WI38 (cell line): ENCODE results near the gene GALNS.

ENCODE experiments used
- H3K4me3 ChIP-seq: 2 replicates; pipeline ENCODE4 v1.5.1; 2011; ENCODE audit warnings: low read depth, mild to moderate bottlenecking, control low read depth, low read length
- CTCF ChIP-seq: IDR thresholded peaks from 2 replicates; pipeline ENCODE4 v1.5.1; 2012; ENCODE audit warnings: low read depth, mild to moderate bottlenecking, control low read depth, low read length

GALNS gene

DNA sequence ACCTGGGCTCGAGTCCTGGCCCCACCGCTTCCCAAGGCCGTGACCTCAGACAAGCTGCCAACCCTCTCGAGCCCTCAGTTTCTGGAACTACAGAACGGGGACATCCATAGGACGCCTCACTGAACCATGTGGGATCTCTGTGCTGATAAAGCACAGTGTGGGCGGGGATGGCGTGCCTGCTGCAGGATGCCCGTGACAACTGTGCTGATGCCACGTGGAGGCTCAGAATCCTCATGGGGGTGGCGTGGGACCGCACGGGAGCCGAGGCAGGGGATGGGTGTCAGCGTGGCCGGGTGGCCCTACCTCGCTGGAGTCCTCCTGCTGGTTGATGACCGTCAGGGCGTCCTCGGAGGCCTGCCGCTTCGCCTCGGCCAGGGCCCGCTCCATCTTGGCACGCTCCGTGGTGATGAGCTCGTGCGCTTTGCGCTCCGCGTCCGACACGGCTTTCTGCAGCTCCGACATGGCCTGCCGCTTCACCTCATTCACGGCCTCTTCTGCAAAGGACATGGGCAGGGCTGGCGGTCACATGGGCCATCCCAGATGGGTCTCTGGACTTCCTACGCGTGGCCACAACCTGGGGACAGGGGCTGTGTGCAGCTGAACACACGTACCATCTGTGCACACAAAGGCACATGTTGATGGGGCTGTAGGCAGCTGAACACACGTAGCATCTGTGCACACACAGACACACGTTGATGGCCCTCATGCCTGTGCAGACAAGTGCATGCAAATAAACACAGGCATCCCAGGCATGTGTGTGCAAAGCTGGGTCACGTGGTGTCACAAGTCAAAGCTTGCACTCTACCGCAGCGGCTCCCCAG is 22.4 kb upstream of the GALNS start:
- no peak for TF ChIP-seq CTCF
- no peak overlapping the region for H3K4me3 ChIP-seq

DNA sequence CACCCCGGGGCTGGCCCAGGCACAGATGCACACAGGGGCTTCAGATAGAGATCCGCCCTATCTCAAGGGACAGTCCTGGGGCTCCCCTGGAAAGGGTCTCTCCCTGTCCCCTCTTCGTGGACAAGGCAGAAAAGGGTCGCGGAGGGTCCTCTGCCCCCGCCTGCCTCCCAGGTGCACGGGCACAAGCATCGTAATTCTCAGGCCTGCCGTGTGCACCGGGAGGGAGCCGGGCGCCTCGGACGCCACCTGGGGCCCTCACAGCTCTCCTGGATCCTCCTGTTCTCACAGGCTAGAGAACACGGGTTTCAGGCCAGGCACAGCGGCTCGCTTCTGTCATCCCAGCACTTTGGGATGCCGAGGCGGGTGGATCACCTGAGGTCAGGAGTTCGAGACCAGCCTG is 21.6 kb upstream of the GALNS start:
- no peak for TF ChIP-seq CTCF
- no peak overlapping the region for H3K4me3 ChIP-seq

GRCh38 chr16:88877564-88878289 is 21.0 kb upstream of the GALNS start:
- no peak for TF ChIP-seq CTCF

DNA sequence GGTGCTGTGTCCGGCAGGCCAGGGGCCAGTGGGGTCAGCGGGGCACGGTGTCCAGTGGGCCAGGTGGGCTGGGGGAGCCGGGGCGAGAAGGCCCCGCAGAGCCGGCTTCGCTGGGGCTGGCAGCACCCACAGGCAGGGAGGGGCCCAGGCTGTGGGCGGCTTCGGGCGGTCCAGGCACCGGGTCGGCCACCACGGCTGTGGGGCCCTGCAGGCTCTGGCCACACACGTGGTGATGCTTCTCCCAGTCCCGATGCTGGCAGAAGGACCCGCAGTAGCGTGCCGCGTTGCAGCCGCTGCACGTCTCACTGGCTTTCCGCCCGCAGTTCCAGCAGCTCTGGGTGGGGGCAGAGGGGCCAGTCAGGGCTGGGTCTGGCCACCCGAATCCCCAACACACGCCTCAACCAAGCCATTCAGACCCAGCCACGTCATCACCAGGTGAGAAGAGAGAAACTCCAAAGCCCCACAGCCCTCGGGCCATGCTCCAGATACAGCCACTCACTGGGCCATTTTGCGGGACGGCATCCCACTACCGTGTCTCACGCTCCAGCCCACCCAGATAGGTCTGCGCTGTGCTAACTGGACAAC is 20.3 kb upstream of the GALNS start:
- H3K4me3 ChIP-seq: no peak overlapping the region
- no peak for TF ChIP-seq CTCF

More at GRCh38 chr16:88877564-88878289, 21.0 kb upstream of the GALNS start:
- no peak overlapping the region for H3K4me3 ChIP-seq

DNA sequence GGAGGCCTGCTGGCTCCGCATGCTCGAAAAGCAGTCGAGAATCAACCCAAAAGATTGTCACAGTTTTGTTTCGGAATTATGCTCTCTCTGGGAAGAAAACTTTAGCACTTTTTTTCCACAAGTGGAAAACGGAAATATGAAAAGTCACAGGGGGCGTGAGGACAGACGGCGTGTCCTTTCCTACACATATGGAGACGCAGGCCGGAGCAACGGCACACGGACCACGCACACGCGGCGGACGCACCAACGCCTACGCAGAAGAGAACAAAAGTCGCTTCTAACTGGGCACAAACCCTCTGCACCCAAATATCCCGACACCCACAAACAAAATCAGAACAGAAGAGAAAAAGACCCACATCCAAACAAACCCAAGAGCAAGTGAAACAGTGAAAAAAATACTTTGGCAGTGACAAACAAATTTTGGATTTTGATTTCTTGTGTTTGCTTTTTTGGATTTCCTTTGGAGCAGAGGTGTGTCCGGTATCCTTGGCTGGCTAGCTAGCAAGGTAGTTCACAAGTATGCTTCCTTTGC is 19.0 kb upstream of the GALNS start:
- TF ChIP-seq CTCF: no peak
- H3K4me3 ChIP-seq: no peak overlapping the region

DNA sequence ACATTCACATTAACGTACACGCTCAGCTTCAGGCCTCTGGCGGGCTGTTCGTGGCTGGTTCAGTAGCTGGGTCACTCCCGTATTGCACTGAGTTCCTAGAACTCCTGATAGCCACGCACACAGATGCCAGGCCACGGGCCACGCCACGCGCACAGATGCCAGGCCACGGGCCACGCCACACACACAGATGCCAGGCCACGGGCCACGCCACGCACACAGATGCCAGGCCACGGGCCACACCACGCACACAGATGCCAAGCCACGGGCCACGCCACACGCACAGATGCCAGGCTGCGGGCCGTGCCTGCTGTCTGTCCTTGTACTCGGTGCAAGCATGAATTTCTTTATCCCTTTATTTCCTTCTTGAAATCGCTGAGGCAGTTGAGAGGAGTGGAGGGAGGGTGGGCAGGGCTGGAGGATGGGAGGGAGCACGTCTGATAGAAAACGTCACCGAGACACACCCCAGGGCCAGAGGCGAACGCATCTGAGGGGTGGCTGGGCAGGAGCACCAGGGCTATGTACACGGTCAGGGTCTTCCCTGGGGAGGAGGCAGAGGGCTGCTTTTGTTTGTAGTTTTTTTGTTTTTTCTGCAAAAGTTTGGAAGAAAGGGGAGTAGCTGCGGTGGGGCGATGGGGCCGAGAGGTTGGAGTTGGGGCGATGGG is 18.3 kb upstream of the GALNS start:
- TF ChIP-seq CTCF: no peak
- no peak overlapping the region for H3K4me3 ChIP-seq
